ENCODE measurements around the gene ROBO1.
"Not testable (repeated sequence)": the region's sequence is repeated elsewhere in the genome, so short reads cannot be mapped to it uniquely, and the experiment has no call there.

The ROBO1 gene

GRCh38 chr3:79366414-79366813, 401.4 kb downstream of the ROBO1 start:
- no peak for DNase-seq

DNA sequence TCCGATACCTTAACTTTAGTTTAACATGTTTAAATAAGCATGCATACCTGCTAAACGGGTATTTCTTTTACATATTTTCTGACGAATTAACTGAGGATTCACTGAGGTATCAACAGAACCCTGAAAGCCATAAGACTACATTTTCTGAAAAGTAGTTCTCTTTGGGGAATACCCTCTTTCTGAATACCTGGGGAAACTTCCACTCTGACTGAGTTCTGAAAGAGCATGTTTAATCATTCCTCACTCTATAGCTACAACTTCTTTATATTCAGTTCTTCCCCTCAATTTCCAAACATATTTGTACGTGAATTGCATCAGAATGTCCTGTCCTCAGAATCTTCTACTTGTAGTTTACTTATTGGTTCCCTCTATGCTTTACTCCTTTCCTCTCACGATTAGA, 403.0 kb downstream of the ROBO1 start:
- DNase-seq: no peak

DNA sequence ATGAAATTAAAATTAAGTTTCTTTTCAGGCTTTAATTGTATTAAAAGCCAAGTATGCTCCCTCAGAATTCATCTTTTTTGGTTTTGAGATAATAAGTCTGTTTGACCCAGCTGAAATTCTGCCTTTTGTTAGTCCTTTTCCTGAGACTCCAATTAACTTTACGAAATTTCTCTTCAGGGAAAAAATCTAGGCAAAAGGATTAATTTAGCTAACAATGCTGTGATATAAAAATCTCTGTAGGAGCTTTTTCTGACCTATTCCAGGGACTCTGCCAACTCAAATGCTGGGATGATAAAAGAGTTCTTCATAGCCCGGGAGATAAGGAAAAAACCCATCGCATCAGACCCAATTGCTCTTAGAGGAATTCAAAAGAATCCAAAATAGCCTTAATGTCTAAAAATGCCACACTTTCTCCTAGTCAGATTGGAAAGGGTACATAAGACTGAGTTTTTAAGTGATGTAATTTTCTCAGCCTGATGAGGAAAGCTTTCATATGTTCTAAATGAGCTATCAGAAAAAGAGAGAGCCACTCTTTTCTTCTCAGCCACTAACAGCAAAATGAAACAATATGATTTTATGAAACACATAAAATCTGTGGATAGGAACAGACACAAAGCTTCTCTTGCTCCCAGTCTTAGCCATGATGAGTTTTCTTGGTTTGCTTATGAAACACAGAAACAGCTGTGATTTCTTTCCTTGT, 405.1 kb downstream of the ROBO1 start:
- DNase-seq: no peak

DNA sequence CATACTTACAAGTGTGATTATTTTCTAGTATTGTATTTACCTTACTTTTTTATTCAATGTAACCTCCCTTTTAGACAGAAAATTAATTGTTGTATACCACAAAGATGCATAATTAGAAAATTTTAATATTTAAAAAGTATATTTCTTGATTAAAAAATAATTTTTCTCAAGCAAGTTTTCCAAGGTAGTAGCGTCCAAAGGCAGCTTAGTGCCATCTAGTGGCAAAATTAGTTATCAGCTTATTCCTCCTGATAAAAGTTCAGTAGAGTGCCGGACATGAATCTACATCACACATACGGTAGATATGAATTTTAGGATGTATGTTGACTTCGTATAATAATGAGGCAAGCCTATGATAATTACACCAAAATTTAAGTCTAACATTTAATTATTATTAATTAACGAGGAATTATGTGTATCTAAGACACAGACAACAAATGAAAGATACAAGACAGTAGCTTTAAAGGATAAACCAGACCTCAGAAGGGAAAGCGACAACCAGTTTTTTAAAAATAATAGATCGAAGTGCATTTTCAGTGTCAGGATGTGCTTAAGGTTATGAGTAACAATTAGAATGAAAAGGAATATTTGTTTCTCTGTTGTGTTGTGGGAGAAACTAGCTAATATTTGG, 405.9 kb downstream of the ROBO1 start:
- peak; percentile 66 for DNase-seq

GRCh38 chr3:79358327-79358726, 409.5 kb downstream of the ROBO1 start:
- DNase-seq: no peak

- DNase-seq: no peak
These were observed 413.6 kb downstream of the ROBO1 start for GRCh38 chr3:79354179-79354688.

DNA sequence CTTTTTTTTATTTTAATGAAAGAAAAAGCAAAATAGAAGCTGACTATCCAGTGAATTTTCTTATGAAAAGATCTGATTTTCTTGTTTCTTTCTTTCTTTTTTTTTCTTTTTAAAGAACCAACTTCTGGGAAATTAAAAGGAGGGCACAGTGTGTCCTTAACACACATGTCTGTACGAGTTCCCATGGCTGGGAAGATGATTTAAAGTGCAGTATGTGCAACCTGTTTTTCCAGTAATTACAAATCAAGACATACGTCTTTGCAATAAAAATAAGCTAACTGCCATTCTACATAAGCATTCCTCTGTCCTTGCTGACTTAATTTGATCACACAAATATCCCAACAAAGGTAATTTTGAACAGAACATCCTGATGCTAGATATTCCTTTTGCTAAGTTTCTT, 416.1 kb downstream of the ROBO1 start:
- no peak for DNase-seq

GRCh38 chr3:79344876-79345871, 422.6 kb downstream of the ROBO1 start:
- DNase-seq: no peak

DNA sequence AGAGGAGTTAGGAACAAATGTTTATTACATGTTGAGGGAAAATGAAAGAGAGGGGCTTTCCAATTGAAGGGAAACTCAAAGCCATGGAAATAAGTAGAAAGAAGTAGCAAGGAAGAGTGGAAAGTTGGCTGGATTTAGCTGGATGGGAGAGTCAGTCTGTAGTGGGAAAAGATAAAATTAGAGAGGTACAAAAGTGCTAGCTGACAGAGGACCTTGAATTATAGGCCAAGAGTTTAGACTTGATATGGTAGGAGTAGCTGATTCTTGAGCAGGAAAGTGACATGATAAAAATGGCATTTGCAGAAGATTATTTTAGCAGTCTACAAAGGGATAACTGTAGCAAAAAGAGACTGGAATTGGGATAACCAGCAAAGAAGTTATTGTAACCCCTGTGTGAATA, 425.8 kb downstream of the ROBO1 start:
- DNase-seq: no peak

GRCh38 chr3:79339846-79340245, 428.0 kb downstream of the ROBO1 start:
- no peak for DNase-seq

GRCh38 chr3:79337798-79338197, 430.0 kb downstream of the ROBO1 start:
- no peak for DNase-seq

DNA sequence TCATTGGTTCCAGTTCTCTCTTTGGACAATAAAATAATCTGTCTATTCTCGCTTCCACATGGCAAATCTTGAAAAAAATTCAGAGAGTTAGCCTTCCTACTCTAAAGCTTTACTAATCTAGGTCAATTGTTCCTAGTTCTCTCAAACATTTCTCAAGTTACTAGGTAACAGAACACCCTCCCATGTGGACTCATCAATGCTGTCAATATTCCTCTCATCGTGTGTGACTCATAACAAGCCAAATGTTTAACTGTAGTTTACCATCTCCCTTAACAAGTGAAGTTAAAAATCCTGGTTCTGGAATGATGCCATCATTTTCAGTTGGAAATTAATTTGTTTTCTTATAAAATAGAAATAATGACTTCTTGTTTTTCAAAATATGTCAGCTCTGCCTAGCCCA, 438.6 kb downstream of the ROBO1 start:
- no peak for DNase-seq

DNA sequence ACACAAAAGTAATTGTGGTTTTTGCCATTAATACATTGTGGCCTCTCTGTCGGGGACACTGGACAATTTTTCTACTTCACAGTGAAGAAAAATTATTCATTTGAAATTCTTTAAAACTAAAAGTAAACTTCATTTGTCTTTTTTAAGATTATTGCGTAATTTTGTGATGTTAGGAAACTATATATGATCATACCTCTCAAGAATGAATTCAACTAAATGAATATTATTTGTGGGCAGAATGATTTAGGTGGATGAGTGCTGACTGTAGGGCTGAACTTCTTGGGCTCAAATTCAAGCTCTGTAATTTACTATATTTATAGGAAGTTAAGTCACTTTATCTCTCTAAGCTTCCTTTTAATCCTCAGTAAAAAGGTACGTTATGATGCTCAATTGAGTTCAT, 441.2 kb downstream of the ROBO1 start:
- DNase-seq: no peak

- DNase-seq: not testable (repeated sequence)
These were observed 441.9 kb downstream of the ROBO1 start for GRCh38 chr3:79325833-79326383.

- DNase-seq: no peak
These were observed 450.0 kb downstream of the ROBO1 start for GRCh38 chr3:79317551-79318518.

GRCh38 chr3:79314962-79315361, 452.8 kb downstream of the ROBO1 start:
- DNase-seq: no peak

GRCh38 chr3:79314544-79314943, 453.3 kb downstream of the ROBO1 start:
- no peak for DNase-seq

DNA sequence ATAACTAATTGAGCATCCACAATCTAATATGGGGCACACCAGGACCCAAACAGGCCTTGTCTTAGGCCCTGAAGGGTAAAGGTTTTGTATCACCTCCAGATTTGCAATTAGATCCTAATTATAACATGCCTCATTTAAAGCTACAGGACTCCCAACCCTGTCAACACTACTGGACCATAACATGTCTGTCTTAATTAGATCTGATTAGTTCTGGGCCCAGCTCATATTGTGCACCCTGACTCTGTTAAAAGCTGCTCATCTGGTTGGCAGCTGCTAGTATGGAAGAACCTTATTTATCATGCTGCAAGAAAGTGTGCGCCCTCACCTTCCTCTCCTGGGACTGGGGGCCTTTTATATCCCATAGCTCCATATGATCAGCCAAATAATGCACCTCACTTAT, 457.8 kb downstream of the ROBO1 start:
- DNase-seq: no peak

- DNase-seq: peak; percentile 9
These were observed 460.7 kb downstream of the ROBO1 start for GRCh38 chr3:79306934-79307570.

- DNase-seq: not testable (repeated sequence)
These were observed 467.7 kb downstream of the ROBO1 start for GRCh38 chr3:79299949-79300635.

Measured in SHP77 treated with DMSO at 0.1 percent for 48 hours (cell line).